HG03354 (cell line): ENCODE data around the gene ICOSLG.
"Not testable (repeated sequence)": the region's sequence is repeated elsewhere in the genome, so short reads cannot be mapped to it uniquely, and the experiment has no call there.

Source experiments
- ATAC-seq: cut with Tn5 transposase; IDR thresholded peaks from one replicate; pipeline ENCODE4 v1.9.1; 2021; ENCODE audit warnings: mild to moderate bottlenecking; ENCODE audit not compliant: unreplicated experiment, poor library complexity, severe bottlenecking

Gene ICOSLG

DNA sequence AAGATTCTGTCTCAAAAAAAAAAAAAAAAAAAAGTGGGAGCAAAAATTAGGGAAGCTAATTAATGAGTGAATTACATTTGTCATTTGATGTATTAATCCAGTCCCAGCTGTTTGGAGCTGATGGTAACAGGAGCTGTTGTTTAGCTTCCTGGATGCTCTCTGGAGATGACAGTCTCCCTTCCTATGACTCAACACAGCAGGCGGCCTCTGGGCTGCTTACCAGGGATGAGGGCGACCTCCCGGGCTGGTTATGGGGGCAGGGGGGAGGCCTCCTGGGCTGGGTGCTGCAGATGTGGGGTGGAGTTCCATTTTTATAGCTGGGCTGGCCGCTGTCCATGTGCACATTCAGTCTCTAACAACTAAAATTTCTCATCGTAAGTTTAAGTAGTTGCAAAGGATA lies 47.6 kb downstream of the ICOSLG start:
- not testable (repeated sequence) for ATAC-seq

- not testable (repeated sequence) for ATAC-seq
Measured at GRCh38 chr21:44190349-44191271, 50.1 kb downstream of the ICOSLG start.

- ATAC-seq: not testable (repeated sequence)
Measured at GRCh38 chr21:44184862-44185261, 55.9 kb downstream of the ICOSLG start.

DNA sequence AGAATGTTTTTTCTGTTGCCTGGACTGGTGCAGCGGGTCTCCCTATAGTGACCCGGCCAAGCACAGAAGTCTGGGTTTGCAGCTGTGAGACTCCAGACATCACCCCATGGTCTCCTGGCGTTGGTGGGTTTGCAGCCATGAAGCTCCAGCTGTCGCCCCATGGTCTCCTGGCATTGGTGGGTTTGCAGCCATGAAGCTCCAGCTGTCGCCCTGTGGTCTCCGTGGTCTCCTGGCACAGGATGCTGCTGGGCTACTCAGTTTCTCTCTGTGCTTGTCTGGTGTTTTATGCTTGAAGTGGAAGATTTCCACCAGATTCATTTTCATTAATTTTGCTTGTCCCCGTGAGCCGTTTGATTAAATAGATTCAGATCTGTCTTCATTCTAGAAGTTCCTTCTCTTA lies 58.5 kb downstream of the ICOSLG start:
- not testable (repeated sequence) for ATAC-seq

GRCh38 chr21:44181506-44181905 lies 59.2 kb downstream of the ICOSLG start:
- not testable (repeated sequence) for ATAC-seq

GRCh38 chr21:44176127-44176526 lies 64.6 kb downstream of the ICOSLG start:
- ATAC-seq: not testable (repeated sequence)

DNA sequence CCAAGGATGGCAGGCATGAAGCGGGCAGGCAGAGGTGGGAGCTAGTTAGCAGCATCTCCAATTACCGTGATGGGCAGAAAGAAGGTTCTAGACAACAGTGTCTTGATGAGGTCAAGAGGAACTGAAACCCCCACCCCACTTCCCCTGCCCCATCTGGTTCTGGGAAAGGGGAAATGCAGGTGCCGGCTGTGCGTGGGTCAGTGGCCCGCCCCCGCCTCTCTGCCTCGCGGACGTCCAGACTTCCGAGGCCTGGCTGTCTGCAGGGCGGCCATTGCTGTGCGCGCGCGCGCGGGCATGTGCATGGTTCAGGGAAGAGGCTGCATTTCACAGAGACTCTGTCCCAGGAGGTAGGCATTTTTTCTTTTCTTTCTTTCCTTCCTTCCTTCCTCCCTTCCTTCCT lies 65.6 kb downstream of the ICOSLG start:
- ATAC-seq: not testable (repeated sequence)
